ENCODE measurements around the gene THAP9.

THAP9 gene

GRCh38 chr4:82892467-82892802 lies 8.1 kb upstream of the THAP9 start:
- H3K4me2 ChIP-seq (ENCODE audit: low read length): peak overlapping the region; percentile 81
- peak overlapping the region; percentile 60; the same call in 1 of the 2 replicates for H3K27ac ChIP-seq (ENCODE audit: low read depth, low read length)

GRCh38 chr4:82893942-82894341 lies 6.6 kb upstream of the THAP9 start:
- Histone ChIP-seq H3F3A (ENCODE audit: control insufficient read depth, insufficient read depth) (peaks cover 51% of the 10 kb centered on the region), H3K4me2 (ENCODE audit: low read length) (no peak overlapping the region), H3K79me2 (ENCODE audit: control insufficient read depth, low read length) (peaks cover 84% of the 10 kb centered on the region), H3K27me3 (ENCODE audit: control insufficient read depth, low read length) (no peaks in the 10 kb centered on the region), H3K4me1 (ENCODE audit: control insufficient read depth, low read length) (peaks cover 61% of the 10 kb centered on the region), H3K9me3 (ENCODE audit: control insufficient read depth, insufficient read depth, low read length) (no peaks in the 10 kb centered on the region), H4K20me1 (ENCODE audit: control insufficient read depth, insufficient read depth, low read depth, low read length) (peaks cover 16% of the 10 kb centered on the region), H3K4me3 (ENCODE audit: low read length) (no peak overlapping the region), H3K27ac (ENCODE audit: low read depth, low read length) (no peak overlapping the region), H3K9me2 (replicated peaks; ENCODE audit: control insufficient read depth, low read length) (no peaks in the 10 kb centered on the region), H3K36me3 (ENCODE audit: control insufficient read depth, low read length) (peaks cover 69% of the 10 kb centered on the region)
- TF ChIP-seq EZH2phosphoT487 (IDR thresholded peaks at IDR 0.05; ENCODE audit: borderline replicate concordance, low read length) (no peak), CTCF (IDR thresholded peaks at IDR 0.05; ENCODE audit: low read depth, low read length, poor library complexity, severe bottlenecking) (no peak)

More at GRCh38 chr4:82892467-82892802, 8.1 kb upstream of the THAP9 start:
- H3K4me1 ChIP-seq (ENCODE audit: control insufficient read depth, low read length): peaks cover 59% of the 10 kb centered on the region
- peaks cover 84% of the 10 kb centered on the region for H3K79me2 ChIP-seq (ENCODE audit: control insufficient read depth, low read length)
- no peak for TF ChIP-seq CTCF (IDR thresholded peaks at IDR 0.05; ENCODE audit: low read depth, low read length, poor library complexity, severe bottlenecking)
- no peak for TF ChIP-seq EZH2phosphoT487 (IDR thresholded peaks at IDR 0.05; ENCODE audit: borderline replicate concordance, low read length)
- no peaks in the 10 kb centered on the region for H3K9me3 ChIP-seq (ENCODE audit: control insufficient read depth, insufficient read depth, low read length)
- peak overlapping the region; percentile 79; the same call in 1 of the 2 replicates for H3K4me3 ChIP-seq (ENCODE audit: low read length)
- H3F3A ChIP-seq (ENCODE audit: control insufficient read depth, insufficient read depth): peaks cover 51% of the 10 kb centered on the region
- H4K20me1 ChIP-seq (ENCODE audit: control insufficient read depth, insufficient read depth, low read depth, low read length): peaks cover 10% of the 10 kb centered on the region
- no peaks in the 10 kb centered on the region for H3K9me2 ChIP-seq (replicated peaks; ENCODE audit: control insufficient read depth, low read length)
- peaks cover 54% of the 10 kb centered on the region for H3K36me3 ChIP-seq (ENCODE audit: control insufficient read depth, low read length)
- no peaks in the 10 kb centered on the region for H3K27me3 ChIP-seq (ENCODE audit: control insufficient read depth, low read length)

- Histone ChIP-seq H3K4me3 (ENCODE audit: low read length) (peak overlapping the region; percentile 16), H3K4me1 (ENCODE audit: control insufficient read depth, low read length) (peaks cover 50% of the 10 kb centered on the region), H3K36me3 (ENCODE audit: control insufficient read depth, low read length) (peaks cover 78% of the 10 kb centered on the region), H3K27me3 (ENCODE audit: control insufficient read depth, low read length) (no peaks in the 10 kb centered on the region), H3K27ac (ENCODE audit: low read depth, low read length) (no peak overlapping the region), H3K4me2 (ENCODE audit: low read length) (peak overlapping the region; percentile 90), H3K9me3 (ENCODE audit: control insufficient read depth, insufficient read depth, low read length) (no peaks in the 10 kb centered on the region), H3F3A (ENCODE audit: control insufficient read depth, insufficient read depth) (peaks cover 58% of the 10 kb centered on the region), H4K20me1 (ENCODE audit: control insufficient read depth, insufficient read depth, low read depth, low read length) (peaks cover 23% of the 10 kb centered on the region), H3K9me2 (replicated peaks; ENCODE audit: control insufficient read depth, low read length) (no peaks in the 10 kb centered on the region), H3K79me2 (ENCODE audit: control insufficient read depth, low read length) (peaks cover 82% of the 10 kb centered on the region)
- TF ChIP-seq CTCF (IDR thresholded peaks at IDR 0.05; ENCODE audit: low read depth, low read length, poor library complexity, severe bottlenecking) (no peak), EZH2phosphoT487 (IDR thresholded peaks at IDR 0.05; ENCODE audit: borderline replicate concordance, low read length) (no peak)
Measured at GRCh38 chr4:82896755-82897154, 3.8 kb upstream of the THAP9 start.
